Mesenteric fat pad (tissue), 1 donor: ENCODE data around the gene IL15. TPM values are rescaled to one million over a fixed set of nuclear protein-coding genes. Genes with fewer than 3 reads are reported as not detected.
"Not testable (repeated sequence)": the region's sequence is repeated elsewhere in the genome, so short reads cannot be mapped to it uniquely, and the experiment has no call there.

Source experiments
- DNase-seq: peaks from one replicate; pipeline ENCODE4 v3.0.0-alpha.2; 2020; ENCODE audit warnings: low spot score
- total RNA-seq: library from RNA; stranded (reverse); fragmentation: NEBNext Ultra II Directional; extraction: Animal tissue kit (Norgen Biotek cat#: 25700); gene quantifications from one replicate; pipeline ENCODE4 v1.2.1, GENCODE V29; 2021
- donor health status: DM: yes; HTN: yes; CAD: no.

IL15 gene
- total RNA-seq, 1 donor from 2014 or later, result 5.1 TPM

DNA sequence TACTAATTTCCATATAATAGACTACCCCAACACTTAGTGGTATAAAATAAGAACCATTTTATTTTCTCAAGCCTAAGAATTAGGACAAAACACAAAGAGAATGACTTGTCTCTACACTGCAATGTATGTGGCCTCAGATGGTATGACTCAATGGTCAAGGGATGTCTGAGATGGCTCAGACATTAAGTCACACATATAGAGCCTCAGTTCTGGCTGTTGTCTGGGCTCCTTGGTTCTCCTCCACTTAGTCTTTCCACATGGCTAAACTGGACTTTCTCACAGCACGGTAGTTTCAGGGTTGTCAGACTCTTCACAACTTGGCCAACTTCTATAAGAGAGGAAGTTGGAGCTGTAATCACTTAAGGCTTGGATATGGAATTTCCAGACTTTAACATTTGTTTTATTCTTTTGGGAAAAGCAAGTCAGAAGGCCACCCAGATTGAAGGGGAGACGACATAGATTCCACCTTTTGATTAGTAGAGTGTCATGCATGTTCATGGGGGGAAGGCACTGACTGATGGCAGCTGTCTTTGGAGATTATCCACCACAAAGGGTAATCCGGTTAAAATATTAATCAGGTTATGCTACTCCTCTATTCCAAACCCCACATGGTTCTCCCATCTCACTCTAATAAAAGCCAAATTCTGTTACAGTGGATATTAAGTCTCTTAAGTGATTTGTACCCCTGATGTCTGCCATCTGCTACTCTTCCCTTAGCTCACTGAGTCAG is 9.4 kb downstream of the IL15 start:
- no peak for DNase-seq

DNA sequence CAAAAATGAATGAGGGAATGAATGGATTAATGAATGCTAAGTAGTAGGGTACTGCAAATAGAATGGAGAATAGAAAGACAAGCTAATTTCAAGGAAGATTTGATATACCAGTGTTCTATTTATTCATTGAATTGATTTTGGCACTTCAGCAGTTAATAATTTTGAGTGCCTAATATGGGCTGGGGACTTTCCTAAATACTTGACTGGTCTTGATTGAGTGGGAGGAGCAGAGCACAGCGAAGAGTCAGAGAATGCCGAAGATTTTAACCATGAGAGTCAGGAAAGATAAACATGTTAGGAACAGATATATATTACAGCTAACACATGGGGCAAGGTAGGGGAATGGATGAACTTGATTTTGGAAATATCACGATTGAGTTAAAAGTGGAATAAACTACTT is 10.6 kb downstream of the IL15 start:
- no peak for DNase-seq

DNA sequence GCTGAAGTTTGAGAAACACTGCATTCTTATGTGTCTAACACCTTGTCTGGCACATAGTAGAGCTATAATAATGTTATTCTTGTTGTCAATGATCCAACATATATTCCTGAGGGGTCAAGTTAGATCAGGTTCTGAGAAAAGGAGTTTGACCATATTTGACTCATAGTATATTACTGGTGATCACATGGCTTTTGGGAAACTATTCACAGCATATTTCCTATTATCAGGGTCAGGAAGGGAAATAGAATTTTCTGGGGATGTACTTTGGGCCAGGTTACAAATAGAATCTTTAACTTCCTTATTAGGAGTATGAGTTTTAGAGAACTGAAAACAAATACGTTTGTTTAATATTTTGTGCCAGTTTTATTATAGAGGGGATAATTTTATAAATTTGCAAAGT is 11.6 kb downstream of the IL15 start:
- DNase-seq, result no peak

DNA sequence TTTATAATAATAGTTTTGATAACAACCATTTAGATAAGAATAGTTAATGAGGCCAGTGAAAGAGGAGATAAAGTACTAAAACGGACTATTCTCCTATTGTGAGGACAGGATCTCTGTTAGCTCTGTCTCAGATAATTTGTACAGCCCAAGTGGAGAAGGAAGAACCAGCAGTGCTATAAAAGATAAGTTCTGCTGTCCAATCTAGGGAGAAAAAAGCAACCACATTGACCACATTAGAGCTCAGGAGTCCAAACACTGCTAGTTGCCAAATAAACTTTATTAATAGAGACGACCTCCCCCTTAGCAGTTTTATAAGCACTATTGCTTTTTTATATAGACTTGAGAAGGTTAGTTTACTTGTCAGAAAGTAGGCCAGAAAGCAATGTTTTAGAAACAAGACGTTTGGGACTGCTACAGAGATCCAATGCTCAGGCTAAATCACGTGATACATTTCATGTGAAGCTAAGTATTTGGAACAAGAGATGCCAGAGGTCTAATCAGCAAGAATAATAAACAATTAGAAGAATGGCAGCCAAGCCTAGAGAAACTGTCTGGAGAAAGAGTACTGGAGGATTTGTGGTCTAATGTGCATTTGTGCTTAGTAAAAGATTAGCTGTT is 15.9 kb downstream of the IL15 start:
- no peak for DNase-seq

DNA sequence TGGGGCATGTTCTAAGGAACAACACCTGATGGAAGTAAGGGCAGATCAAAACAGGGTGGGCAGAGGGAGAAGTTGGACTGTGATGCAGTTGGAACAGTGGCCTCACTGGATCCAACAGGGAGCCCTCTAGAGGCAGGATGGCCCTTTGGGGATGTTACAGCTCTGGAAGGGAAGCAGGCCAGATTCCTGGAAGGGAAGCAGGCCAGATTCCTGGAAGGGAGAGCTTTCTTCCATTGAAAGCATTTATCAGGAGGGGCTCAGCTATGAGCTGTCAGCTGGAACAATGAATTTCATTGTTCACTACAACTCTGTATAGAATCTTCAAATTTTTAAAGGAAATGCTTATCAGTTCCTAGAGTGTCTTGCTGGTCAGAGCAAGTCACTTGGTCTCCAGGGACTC is 17.7 kb downstream of the IL15 start:
- no peak for DNase-seq

DNA sequence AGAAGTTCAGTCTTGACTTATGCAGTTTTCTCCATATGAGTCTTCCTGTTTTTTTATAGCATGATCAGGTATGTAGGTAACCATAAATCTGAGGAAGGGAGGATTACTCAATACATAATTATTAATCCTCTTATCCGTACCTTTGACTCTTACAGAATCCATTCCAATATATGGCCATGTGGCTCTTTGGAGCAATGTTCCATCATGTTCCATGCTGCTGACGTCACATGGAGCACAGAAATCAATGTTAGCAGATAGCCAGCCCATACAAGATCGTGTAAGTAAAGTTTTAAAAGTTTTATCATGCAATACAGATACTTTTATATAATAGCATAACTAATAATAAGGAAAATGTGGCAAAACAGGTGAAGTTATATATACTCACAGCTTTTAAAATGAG is 19.6 kb downstream of the IL15 start:
- DNase-seq, result no peak

DNA sequence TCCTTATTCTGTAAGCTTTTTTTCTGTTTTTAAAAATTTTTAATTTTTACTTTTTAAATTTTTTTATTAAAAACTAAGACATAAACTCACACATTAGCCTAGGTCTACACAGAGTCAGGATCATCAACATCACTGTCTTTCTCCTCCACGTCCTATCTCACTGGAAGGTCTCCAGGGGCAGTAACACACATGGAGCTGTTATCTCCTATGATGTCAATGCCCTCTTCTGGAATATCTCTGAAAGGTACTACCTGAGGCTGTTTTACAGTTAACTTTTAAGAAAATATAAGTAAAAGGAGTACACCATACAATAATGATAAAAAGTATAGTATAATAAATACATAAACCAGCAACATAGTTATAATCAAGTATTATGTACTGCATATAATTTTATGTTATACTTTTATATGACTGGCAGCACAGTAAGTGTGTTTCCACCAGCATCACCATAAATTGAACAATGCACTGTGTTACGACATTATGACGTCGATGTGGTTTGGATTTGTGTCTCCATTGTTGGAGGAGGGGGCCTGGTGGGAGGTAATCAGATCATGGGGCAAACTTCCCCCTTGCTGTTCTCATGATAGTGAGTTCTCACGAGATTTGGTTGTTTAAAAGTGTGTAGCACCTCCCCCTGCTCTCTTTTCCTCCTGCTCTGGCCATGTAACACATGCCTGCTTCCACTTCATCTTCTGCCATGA is 21.3 kb downstream of the IL15 start:
- DNase-seq, result no peak

DNA sequence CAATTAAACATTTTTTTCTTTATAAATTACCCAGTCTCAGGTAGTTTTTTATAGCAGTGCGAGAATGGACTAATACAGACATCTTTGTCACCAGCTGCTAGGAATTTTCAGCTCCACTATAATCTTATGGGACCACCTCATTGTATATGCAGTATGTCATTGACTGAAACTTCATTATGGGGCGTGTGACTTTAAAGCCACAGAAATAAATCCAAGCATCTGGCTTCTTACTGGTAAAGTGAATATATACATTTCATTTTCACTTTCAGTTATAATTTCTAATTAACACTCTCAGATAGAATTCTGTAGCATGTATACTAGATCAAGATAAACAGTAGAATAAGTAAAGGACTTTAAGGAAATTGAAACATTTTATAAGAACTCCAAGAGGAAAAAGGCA is 21.9 kb downstream of the IL15 start:
- DNase-seq, result no peak

DNA sequence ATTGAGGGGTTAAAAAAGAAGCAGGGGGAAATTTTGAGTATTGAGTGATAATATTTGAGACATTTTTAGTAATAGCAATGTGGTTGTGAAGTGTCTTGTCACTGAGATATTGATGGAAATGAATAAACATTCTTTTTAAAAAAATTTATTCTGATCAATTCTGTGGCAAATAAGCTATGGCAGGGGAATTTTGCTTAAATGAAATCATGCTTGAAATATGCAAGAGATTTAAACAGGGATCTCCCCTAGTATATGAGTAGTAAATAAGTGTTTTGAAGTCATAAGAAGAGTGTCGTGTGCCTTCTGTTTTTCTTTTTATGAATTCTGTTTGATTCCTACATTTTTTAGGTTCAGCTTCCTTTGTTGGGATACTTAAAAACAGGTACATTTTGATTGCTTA is 23.2 kb downstream of the IL15 start:
- DNase-seq, result no peak

DNA sequence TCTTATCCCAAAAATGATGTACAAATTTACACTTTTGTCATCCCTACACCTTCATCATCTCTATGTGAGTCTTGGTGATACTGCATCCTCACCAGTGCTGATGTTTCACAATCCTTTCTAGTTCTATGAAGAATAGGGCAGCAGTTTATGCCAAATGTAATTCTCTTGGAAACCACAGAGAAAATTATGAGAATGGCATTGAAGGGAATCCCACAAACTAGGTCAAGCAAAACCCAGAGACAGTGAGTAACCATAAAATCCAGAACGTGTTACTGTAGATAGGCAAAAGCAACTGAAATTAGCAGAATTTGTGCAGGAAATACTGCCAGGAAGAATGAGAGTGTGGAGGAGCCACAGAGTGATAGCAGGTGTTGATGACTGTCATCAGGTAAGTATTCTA is 24.5 kb downstream of the IL15 start:
- no peak for DNase-seq

DNA sequence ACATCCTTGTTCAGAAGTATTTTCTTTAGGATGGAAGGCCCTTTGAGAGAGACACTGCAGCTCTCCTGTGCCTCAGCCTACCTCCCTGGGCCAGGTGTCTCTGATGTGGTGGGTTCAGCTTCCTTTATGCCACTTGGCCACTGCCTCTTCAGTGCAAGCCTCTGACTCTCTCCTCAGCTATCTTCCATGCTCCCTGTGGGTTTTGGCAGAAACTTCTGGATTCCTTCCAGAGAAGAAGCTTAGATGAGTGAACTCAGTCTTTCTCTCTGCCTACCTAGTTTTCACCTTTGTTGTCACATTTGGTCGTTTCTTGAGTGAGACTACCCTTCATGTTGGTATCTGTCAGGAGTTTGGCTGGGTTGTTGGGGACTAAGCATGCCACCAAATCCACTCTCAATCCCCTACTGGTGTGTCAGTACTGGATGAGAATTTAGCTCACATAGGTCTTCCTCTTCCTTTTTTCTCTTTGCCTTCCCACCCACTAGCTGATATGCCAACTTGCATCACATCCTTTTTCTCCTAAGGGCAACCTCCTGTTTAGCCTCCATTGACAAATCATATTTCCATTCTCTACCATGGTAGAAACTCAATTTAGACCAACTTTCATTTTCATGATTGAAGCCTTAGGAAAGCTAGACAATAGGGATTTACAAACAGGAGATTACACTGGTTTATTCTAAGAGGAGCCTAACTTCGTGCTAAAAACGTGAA is 32.0 kb downstream of the IL15 start:
- no peak for DNase-seq

DNA sequence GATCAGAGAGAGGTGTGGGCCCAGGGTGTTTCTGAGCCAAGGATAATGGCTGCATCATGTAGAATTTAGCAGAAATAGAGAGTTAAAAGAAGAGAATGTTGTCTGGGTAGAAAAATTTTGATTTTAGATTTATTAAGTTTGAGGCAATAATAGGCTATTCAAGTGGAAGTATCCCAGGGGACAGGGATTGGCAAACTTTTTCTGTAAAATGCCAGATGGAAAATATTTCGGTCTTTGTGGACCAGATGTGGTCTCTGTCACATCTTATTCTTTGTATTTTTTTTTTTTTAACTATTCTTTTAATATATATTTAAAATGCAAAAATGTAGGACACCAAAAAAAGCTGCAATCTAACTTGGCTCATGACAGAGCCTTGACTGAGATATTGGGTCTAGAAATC is 33.1 kb downstream of the IL15 start:
- DNase-seq, result no peak

DNA sequence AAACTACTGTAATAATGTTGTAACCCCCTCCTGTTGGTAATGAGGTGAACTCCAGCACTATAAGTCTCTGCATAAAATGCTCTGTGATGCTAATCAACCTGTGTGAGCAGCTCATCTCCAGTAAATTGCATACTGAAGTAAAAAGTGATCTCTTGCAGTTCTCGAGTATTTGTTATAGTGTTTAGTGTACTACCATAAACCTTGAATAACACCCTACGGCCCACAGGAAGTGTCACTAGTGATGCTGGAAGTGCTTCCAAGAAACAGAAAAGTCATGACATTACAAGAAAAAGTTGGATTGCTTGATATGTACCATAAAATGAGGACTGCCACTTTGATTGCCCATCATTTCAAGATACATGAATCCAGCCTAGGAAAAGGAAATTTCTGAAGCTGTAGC is 39.0 kb downstream of the IL15 start:
- DNase-seq, result no peak

DNA sequence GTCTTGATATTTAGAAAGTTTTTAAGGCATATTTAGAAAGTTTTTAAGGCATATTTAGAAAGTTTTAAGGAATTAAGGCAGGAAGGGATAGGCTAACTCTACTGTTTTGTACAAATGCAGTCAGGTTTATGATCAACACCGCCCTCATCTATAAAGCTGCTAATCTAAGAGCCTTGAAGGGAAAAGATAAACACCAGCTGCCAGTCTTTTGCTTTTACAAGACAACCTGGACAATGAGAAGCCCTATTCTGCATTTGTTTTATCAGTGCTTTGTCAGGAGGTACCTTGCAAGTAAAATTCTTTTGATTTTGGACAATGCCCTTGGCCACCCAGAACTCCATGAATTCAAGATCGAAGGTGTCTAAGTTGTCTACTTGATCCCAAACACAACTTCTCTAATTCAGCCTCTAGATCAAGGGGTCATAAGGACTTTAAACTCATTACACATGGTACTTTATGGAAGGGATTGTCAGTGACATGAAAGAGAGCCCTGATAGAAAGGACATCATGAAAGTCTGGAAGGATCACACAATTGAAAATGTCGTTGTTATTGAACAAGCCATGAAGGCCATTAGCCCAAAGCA is 39.8 kb downstream of the IL15 start:
- DNase-seq, result no peak

DNA sequence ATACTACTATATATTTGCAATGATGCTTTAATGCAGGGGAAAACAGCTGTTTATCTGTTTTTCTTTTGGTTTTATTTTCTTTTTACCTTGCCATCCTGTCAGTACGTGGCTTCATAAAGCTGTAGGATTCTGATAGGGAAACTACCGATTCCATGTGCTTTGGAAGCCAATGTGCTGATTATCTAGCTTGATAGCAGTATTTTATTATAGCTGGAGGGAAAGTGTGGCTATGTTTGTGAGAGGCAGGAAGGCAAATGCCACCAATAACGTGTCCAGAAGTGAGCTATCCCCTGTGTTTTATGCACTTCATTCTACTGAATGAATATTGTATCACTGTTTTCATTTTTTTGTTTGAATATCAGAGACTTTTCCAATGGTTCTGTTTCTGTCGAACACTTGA is 43.7 kb downstream of the IL15 start:
- no peak for DNase-seq

DNA sequence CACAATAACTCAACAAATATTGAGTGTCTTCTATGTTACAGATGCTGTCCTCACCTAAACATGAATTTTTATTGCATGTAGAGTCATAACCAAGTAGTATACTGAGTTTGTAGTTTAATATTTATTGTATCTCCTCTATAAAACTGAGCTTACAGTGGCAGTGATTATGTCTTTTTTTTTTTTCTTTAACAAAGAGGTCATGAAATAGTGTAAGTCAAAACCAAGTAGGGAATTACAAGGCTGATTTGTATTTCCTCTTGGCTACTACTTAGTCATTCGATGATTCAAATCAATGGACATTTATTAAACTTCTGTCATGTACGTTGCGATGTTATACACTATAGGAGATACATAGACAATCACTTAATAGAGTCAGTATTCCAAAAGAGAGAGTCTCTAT is 48.4 kb downstream of the IL15 start:
- DNase-seq, result no peak

DNA sequence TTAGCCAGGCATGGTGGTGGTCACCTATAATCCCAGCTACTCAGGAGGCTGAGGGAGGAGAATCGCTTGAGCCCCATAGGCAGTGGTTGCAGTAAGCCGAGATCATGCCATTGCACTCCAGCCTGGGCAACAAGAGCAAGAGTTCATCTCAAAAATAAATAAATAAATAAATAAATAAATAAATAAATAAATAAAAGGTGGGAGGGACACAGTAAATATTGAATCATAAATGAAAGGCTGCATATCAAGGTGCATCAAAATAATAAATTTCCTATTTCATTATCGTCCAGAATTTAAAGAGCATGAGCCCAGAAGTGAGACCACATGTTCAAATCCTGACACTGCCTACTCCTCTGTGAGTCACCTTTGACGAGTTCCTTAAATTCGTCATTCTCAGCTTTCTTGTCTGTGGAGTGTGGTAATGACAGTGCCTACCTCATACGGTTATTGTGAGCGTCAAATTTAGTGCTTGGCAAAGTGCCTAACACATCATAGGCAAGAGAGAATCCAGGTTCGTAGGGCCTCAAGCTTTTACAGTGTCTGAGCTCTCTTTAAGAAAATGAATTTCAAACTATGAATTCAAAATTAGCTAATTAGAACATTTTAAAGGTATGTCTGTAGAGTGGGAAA is 49.9 kb downstream of the IL15 start:
- no peak for DNase-seq

DNA sequence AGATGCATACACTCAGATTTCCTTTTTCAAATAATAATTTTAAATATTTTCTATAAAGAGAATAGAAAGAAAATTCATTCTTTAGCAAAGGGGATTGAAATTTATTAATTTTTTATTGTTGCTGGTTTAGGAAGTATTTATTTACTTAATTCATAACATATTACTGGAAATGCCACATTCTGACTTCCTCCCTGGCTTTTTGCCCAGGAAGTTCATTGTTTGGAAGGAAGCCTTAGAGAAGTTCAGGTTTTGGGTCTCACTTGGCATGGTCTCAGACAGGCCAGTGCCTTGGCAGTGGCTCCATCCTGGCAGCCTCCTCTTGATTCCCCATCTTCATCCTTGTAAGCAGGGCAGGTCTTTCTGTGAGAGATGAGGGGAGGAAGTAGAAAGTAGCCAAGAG is 50.5 kb downstream of the IL15 start:
- no peak for DNase-seq

DNA sequence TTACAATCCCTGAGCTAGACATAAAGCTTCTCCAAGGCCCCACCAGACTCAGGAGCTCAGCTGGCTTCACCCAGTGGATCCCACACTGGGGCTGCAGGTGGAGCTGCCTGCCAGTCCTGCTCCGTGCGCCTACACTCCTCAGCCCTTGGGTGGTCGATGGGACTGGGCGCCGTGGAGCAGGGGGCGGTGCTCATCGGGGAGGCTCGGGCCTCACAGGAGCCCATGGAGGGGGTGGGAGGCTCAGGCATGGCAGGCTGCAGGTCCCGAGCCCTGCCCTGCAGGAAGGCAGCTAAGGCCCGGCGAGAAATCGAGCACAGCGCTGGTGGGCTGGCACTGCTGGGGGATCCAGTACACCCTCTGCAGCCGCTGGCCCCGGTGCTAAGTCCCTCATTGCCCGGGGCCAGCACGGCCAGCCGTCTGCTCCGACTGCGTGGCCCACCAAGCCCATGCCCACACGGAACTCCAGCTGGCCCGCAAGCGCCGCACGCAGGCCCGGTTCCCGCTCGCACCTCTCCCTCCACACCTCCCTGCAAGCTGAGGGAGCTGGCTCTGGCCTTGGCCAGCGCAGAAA is 53.4 kb downstream of the IL15 start:
- not testable (repeated sequence) for DNase-seq

DNA sequence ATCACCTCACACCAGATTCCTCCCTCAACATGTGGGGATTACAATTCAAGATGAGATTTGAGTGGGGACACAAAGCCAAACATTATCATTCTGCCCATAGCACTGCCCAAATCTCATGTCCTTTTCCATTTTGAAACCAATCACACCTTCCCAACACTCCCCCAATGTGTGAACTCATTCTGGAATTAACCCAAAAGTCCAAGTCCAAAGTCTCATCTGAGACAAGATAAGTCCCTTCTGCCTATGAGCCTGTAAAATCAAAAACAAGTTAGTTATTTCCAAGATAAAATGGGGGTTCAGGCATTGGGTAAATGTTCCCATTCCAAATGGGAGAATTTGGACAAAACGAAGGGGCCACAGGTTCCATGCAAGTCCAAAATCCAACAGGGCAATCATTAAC is 54.9 kb downstream of the IL15 start:
- DNase-seq, result not testable (repeated sequence)

DNA sequence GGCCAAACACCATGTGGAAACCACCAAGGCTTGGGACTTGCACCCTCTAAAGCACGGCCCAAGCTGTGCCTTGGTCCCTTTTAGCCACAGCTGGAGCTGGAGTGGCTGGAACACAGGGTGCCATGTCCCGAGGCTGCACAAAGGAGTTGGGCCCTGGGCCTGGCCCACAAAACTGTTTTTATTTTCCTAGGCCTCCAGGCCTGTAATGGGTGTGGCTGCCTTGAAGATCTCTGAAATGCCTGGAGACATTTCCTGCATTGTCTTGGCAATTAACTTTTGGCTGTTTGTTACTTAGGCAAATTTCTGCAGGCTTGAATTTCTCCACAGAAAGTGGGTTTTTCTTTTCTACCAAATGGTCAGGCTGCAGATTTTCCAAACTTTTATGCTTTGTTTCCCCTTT is 55.7 kb downstream of the IL15 start:
- no peak for DNase-seq
